Measurements from ENCODE around the gene GINM1. TPM values are rescaled to one million over a fixed set of nuclear protein-coding genes. Genes with fewer than 3 reads are reported as not detected.

The GINM1 gene
- total and polyA plus RNA-seq, 2 donors (not counting 3 experiments of a cell fraction or from before 2014, with no cell fraction given), result 14.6 to 38.0 TPM

- Histone ChIP-seq H3K4me3 (replicated peaks in 1 of 3; ENCODE audit: insufficient read depth in 1 of 3, low read depth in 1 of 3, low read length in 3 of 3) (no peak overlapping the region), H3K27ac (ENCODE audit: insufficient read depth, low read depth, low read length) (no peak overlapping the region), H3K79me2 (ENCODE audit: control insufficient read depth, insufficient read depth, low read length) (no peaks in the 10 kb centered on the region), H3K4me1 (ENCODE audit: control insufficient read depth, extremely low read depth, insufficient read depth, low read length) (no peaks in the 10 kb centered on the region), H3K4me2 (ENCODE audit: insufficient read depth, low read length) (no peak overlapping the region), H3K9me3 (replicated peaks; ENCODE audit: control insufficient read depth, insufficient read depth, low read length) (no peaks in the 10 kb centered on the region), H3K9me1 (replicated peaks; ENCODE audit: control insufficient read depth, extremely low read depth, insufficient read depth, low read length) (no peaks in the 10 kb centered on the region), H4K20me1 (replicated peaks; ENCODE audit: control insufficient read depth, extremely low read depth, insufficient read depth, low read length) (no peaks in the 10 kb centered on the region), H2AFZ (ENCODE audit: low read depth, low read length) (no peak overlapping the region), H3K9ac (replicated peaks; ENCODE audit: extremely low read depth, insufficient read depth, low read length) (no peak overlapping the region), H3K36me3 (ENCODE audit: control insufficient read depth in 2 of 2, extremely low read depth in 1 of 2, insufficient read depth in 2 of 2, low read length in 2 of 2) (peaks cover 4 to 11% of the 10 kb centered on the region in 2 experiments), H3K27me3 (ENCODE audit: control insufficient read depth in 2 of 2, insufficient read depth in 2 of 2, low read length in 2 of 2) (no peaks in the 10 kb centered on the region)
- FAIRE-seq (no peak), DNase-seq (ENCODE audit: low read depth, low spot score) (no peak)
- no peak for TF ChIP-seq MYC (IDR thresholded peaks at IDR 0.05; ENCODE audit: low read depth, low read length)
- no peak for TF ChIP-seq EZH2 (IDR thresholded peaks at IDR 0.05; ENCODE audit: borderline replicate concordance, low read depth, low read length, severe bottlenecking)
- TF ChIP-seq JUN (IDR thresholded peaks at IDR 0.05; ENCODE audit: borderline replicate concordance, insufficient read depth, insufficient read length, low read depth), result no peak
- no peak for TF ChIP-seq GATA2 (IDR thresholded peaks at IDR 0.05; ENCODE audit: insufficient read depth, insufficient read length, low read depth, low read length)
- intact Hi-C loops (cut with micrococcal nuclease) (no loop called here), dilution Hi-C loops (cut with MboI; ENCODE audit: extremely low pct_ligation_motif_present, low sequenced_read_pairs) (no loop called here)
- ChIA-PET POLR2A (interaction anchor here (1.0 kb wide), 1 partner anchor 9 kb away, joined by 3 read pairs; no protein-coding TSS in a partner anchor), CTCF (interaction anchor here (1.0 to 1.8 kb wide), 2 partner anchors 11 to 12 kb away, joined by 3 to 6 read pairs; no protein-coding TSS in a partner anchor)
- BruUV-seq (replicated peaks), result no TSS peak
These were observed 20.0 kb downstream of the GINM1 start for GRCh38 chr6:149586149-149586548.

GRCh38 chr6:149592983-149593382 is 26.8 kb downstream of the GINM1 start:
- TF ChIP-seq FOS (IDR thresholded peaks at IDR 0.05; ENCODE audit: borderline replicate concordance, insufficient read depth, low read length), result no peak
- H3K27ac ChIP-seq (ENCODE audit: insufficient read depth, low read depth, low read length), result no peak overlapping the region
- dilution Hi-C loops (cut with MboI; ENCODE audit: extremely low pct_ligation_motif_present, low sequenced_read_pairs) (no loop called here), intact Hi-C loops (cut with micrococcal nuclease) (no loop called here)
- H3K36me3 ChIP-seq (ENCODE audit: control insufficient read depth in 2 of 2, extremely low read depth in 1 of 2, insufficient read depth in 2 of 2, low read length in 2 of 2), result peaks cover 9 to 10% of the 10 kb centered on the region in 2 experiments
- no peaks in the 10 kb centered on the region for H3K4me1 ChIP-seq (ENCODE audit: control insufficient read depth, extremely low read depth, insufficient read depth, low read length)
- no peak for DNase-seq (ENCODE audit: low read depth, low spot score)
- no TSS peak for BruUV-seq (replicated peaks)
- no peaks in the 10 kb centered on the region for H3K79me2 ChIP-seq (ENCODE audit: control insufficient read depth, insufficient read depth, low read length)
- H3K4me2 ChIP-seq (ENCODE audit: insufficient read depth, low read length), result no peak overlapping the region
- ChIA-PET POLR2A (no interaction called here), CTCF (no interaction called here)
- H3K9ac ChIP-seq (replicated peaks; ENCODE audit: extremely low read depth, insufficient read depth, low read length), result no peak overlapping the region
- H4K20me1 ChIP-seq (replicated peaks; ENCODE audit: control insufficient read depth, extremely low read depth, insufficient read depth, low read length), result no peaks in the 10 kb centered on the region
- H2AFZ ChIP-seq (ENCODE audit: low read depth, low read length), result no peak overlapping the region
- H3K9me1 ChIP-seq (replicated peaks; ENCODE audit: control insufficient read depth, extremely low read depth, insufficient read depth, low read length), result no peaks in the 10 kb centered on the region
- FAIRE-seq, result no peak
- no peaks in the 10 kb centered on the region for H3K9me3 ChIP-seq (replicated peaks; ENCODE audit: control insufficient read depth, insufficient read depth, low read length)
- no peak overlapping the region for H3K4me3 ChIP-seq (replicated peaks in 1 of 3; ENCODE audit: insufficient read depth in 1 of 3, low read depth in 1 of 3, low read length in 3 of 3)
- H3K27me3 ChIP-seq (ENCODE audit: control insufficient read depth in 2 of 2, insufficient read depth in 2 of 2, low read length in 2 of 2), result no peaks in the 10 kb centered on the region
